Right lobe of liver (tissue), 6 donors: ENCODE data around the gene FBXO38. TPM values are rescaled to one million over a fixed set of nuclear protein-coding genes. Genes with fewer than 3 reads are reported as not detected.

Experiments
- ATAC-seq, 4 donors: fragments of 200-7000 bp; cut with Tn5 transposase; one replicate each; pipeline ENCODE4 v1.9.1; 2020; ENCODE audit warnings: mild to moderate bottlenecking in 4 of 4, moderate library complexity in 4 of 4
- DNase-seq, 3 donors: peaks; one replicate each; pipeline ENCODE4 v3.0.0-alpha.2; 2020
- H3K27ac ChIP-seq, 3 donors: fragments of 200-600 bp; one replicate each; pipeline ENCODE4 v1.8.0; 2022
- H3K27me3 ChIP-seq, 2 donors: fragments of 200-600 bp; one replicate each; pipeline ENCODE4 v1.8.0; 2022
- H3K36me3 ChIP-seq, 4 donors: fragments of 200-600 bp; sonication (generic) in 1 of 4; one replicate each; pipeline versions ENCODE4 v1.5.1 to v1.8.0; 2017 to 2022; ENCODE audit warnings: control low read depth in 1 of 4
- H3K4me1 ChIP-seq, 4 donors: fragments of 200-600 bp; sonication (generic) in 1 of 4; one replicate each; pipeline versions ENCODE4 v1.5.1 to v1.8.0; 2017 to 2022; ENCODE audit warnings: control low read depth in 1 of 4
- H3K4me3 ChIP-seq, 3 donors: fragments of 200-600 bp; one replicate each; pipeline ENCODE4 v1.8.0; 2022
- H3K9me3 ChIP-seq, 4 donors: fragments of 200-600 bp; sonication (generic) in 1 of 4; one replicate each; pipeline versions ENCODE4 v1.5.1 to v1.8.0; 2017 to 2022; ENCODE audit warnings: control low read depth in 1 of 4
- POLR2A ChIP-seq: fragments of 450-650 bp; IDR thresholded peaks from one replicate; pipeline ENCODE4 v1.6.1; 2017; ENCODE audit warnings: antibody characterized with exemption, mild to moderate bottlenecking
- WGBS: methylation state at CpG from one replicate; pipeline ENCODE4 v1.1.6; 2018; ENCODE audit warnings: low coverage, low lambda C conversion rate; ENCODE audit not compliant: insufficient coverage; ENCODE audit errors: missing lambda C conversion rate; 5-methylcytosine and 5-hydroxymethylcytosine counted together
- intact Hi-C, 2 donors: fragments of 100-400 bp; cut with DNase I; formaldehyde crosslinking; loops; one replicate each; pipeline versions ENCODE4 v1.11.2 to v1.14.1; 2022
- total RNA-seq, 6 experiments: library from RNA; depleted of rRNA in 2 of 6; stranded (reverse); fragments of >200 nt in 2 of 6; fragmentation: NEBNext Ultra II Directional in 3 of 6; extraction: Animal tissue kit (Norgen Biotek cat#: 25700) in 3 of 6; gene quantifications; one replicate each; pipeline versions ENCODE4 v1.1.0 to v1.2.4, GENCODE V29; 2016 to 2023
- TF ChIP-seq, protein P1 (sequence below), 4 donors: fragments of 200-600 bp in 3 of 4; fragments of 450-650 bp in 1 of 4; IDR thresholded peaks; one replicate each; pipeline versions ENCODE4 v1.5.1 to v1.8.0; 2016 to 2022; ENCODE audit warnings: antibody characterized with exemption in 4 of 4, mild to moderate bottlenecking in 2 of 4
- donor health status: DM: no; HTN: yes; CAD: no.
- donor health status: DM: no; HTN: no; CAD: no.
- donor health status: DM: no; HTN: no; CAD: no.
- donor health status: DM: no; HTN: yes; CAD: no.
- donor health status: DM: no; HTN: yes; CAD: no.

FBXO38 gene
- total RNA-seq, 6 experiments from 2014 or later, result 21.1 to 34.9 (median 23.6) TPM

GRCh38 chr5:148482697-148483462, 99.1 kb downstream of the FBXO38 start:
- ATAC-seq (peak; percentile 59 to 64 (median 60)), DNase-seq (peak; percentile 51 to 66 (median 55))
- no peak overlapping the region for H3K4me3 ChIP-seq
- TF ChIP-seq POLR2A, result no peak
- TF ChIP-seq, protein P1, sequence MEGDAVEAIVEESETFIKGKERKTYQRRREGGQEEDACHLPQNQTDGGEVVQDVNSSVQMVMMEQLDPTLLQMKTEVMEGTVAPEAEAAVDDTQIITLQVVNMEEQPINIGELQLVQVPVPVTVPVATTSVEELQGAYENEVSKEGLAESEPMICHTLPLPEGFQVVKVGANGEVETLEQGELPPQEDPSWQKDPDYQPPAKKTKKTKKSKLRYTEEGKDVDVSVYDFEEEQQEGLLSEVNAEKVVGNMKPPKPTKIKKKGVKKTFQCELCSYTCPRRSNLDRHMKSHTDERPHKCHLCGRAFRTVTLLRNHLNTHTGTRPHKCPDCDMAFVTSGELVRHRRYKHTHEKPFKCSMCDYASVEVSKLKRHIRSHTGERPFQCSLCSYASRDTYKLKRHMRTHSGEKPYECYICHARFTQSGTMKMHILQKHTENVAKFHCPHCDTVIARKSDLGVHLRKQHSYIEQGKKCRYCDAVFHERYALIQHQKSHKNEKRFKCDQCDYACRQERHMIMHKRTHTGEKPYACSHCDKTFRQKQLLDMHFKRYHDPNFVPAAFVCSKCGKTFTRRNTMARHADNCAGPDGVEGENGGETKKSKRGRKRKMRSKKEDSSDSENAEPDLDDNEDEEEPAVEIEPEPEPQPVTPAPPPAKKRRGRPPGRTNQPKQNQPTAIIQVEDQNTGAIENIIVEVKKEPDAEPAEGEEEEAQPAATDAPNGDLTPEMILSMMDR (IDR thresholded peaks at IDR 0.05), result peak; percentile 23 to 49 (median 43)
- no peaks in the 10 kb centered on the region for H3K36me3 ChIP-seq
- intact Hi-C loops, result no loop called here
- no peaks in the 10 kb centered on the region for H3K27me3 ChIP-seq
- no peak overlapping the region for H3K27ac ChIP-seq
- no peaks in the 10 kb centered on the region for H3K4me1 ChIP-seq
- no peaks in the 10 kb centered on the region for H3K9me3 ChIP-seq
- 49% methylated on average over 15 of the region's 22 CpGs for WGBS

DNA sequence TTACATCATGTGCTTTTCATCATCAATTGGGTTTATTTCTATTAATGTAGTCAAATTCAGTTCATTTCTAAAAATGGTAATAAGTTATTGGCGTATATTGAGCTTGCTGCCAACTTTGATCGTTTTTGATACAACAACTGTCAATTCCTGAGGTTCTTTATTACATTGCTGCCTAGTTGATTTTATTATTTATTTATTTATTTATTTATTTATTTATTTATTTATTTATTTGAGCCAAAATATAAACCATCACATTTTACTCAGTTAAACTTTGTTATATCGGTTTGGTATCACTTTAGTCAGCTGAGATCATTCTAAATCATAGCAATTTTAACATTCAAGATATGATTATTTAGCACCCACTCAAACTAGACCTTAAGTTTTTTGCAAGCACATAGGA, 100.0 kb downstream of the FBXO38 start:
- H3K9me3 ChIP-seq, result no peaks in the 10 kb centered on the region
- TF ChIP-seq POLR2A, result no peak
- TF ChIP-seq, protein P1 (IDR thresholded peaks at IDR 0.05), result no peak
- no peaks in the 10 kb centered on the region for H3K27me3 ChIP-seq
- intact Hi-C loops, result no loop called here
- H3K27ac ChIP-seq, result no peak overlapping the region
- H3K4me3 ChIP-seq, result no peak overlapping the region
- H3K4me1 ChIP-seq, result peaks cover 0 to 7% (median 0%) of the 10 kb centered on the region in 4 donors
- ATAC-seq (no peak), DNase-seq (no peak)
- 87% methylated on average over 3 of the region's 3 CpGs for WGBS
- H3K36me3 ChIP-seq, result no peaks in the 10 kb centered on the region

- intact Hi-C loops, result no loop called here
Measured at GRCh38 chr5:148484651-148485050, 100.9 kb downstream of the FBXO38 start.

DNA sequence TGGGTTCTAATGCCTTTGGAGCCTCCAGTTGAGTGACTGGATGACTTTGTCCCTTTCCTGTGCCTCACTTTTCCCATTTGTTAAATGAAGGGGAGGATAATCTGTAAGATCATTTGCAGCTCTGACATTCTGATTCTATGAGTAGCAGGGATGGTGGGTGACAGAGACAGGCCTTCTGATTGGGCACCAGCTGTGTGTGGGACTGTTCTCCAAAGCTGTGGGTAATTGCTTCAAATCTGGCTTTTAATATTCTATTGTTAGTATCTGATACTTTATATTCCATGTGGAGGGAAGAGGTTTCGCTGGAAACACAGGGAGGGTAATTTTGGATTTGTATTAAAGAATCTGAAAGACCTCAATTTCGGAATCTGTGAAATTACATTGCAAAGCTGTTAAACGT, 102.7 kb downstream of the FBXO38 start:
- no peaks in the 10 kb centered on the region for H3K36me3 ChIP-seq
- no peaks in the 10 kb centered on the region for H3K9me3 ChIP-seq
- H3K4me3 ChIP-seq, result no peak overlapping the region
- no peak overlapping the region for H3K27ac ChIP-seq
- ATAC-seq, result no peak
- DNase-seq, result no peak
- TF ChIP-seq, protein P1 (IDR thresholded peaks at IDR 0.05), result no peak
- no peak for TF ChIP-seq POLR2A
- H3K4me1 ChIP-seq, result peaks cover 0 to 24% (median 3%) of the 10 kb centered on the region in 4 donors
- WGBS, result 73% methylated on average over 3 of the region's 3 CpGs
- H3K27me3 ChIP-seq, result no peaks in the 10 kb centered on the region
- intact Hi-C loops, result no loop called here

More at GRCh38 chr5:148484651-148485050, 100.9 kb downstream of the FBXO38 start:
- Histone ChIP-seq H3K36me3 (no peaks in the 10 kb centered on the region), H3K27ac (no peak overlapping the region), H3K4me1 (peaks cover 0 to 14% (median 0%) of the 10 kb centered on the region in 4 donors), H3K4me3 (no peak overlapping the region), H3K9me3 (no peaks in the 10 kb centered on the region), H3K27me3 (no peaks in the 10 kb centered on the region)
- no peak for ATAC-seq
- TF ChIP-seq POLR2A, result no peak
- TF ChIP-seq, protein P1 (IDR thresholded peaks at IDR 0.05), result no peak
- DNase-seq, result no peak
